Measurements from ENCODE around the gene C2CD4B. TPM values are rescaled to one million over a fixed set of nuclear protein-coding genes. Genes with fewer than 3 reads are reported as not detected.

The C2CD4B gene
- total RNA-seq, 2 experiments from 2014 or later = 0.16 to 0.20 TPM

- H3K4me3 Mint-ChIP-seq = no peak overlapping the region
- ChIA-PET POLR2A (no interaction called here), CTCF (no interaction called here)
- Histone ChIP-seq H3K4me1 (ENCODE audit: insufficient read depth, low read length) (no peaks in the 10 kb centered on the region), H3K36me3 (ENCODE audit: insufficient read depth, low read length) (no peaks in the 10 kb centered on the region), H3K4me3 (ENCODE audit: low read length) (no peak overlapping the region), H3K27ac (ENCODE audit: low read depth in 1 of 2, low read length in 2 of 2) (no peak overlapping the region), H3K27me3 (ENCODE audit: control insufficient read depth in 1 of 2, insufficient read depth in 2 of 2, low read length in 2 of 2) (no peaks in the 10 kb centered on the region), H3K9me3 (ENCODE audit: control insufficient read depth in 1 of 2, insufficient read depth in 1 of 2, low read length in 2 of 2) (no peaks in the 10 kb centered on the region)
- H3K9me3 Mint-ChIP-seq = no peaks in the 10 kb centered on the region
- no peak for TF ChIP-seq CTCF (IDR thresholded peaks at IDR 0.05)
- ATAC-seq (ENCODE audit: poor library complexity) (no peak), DNase-seq (no peak)
- peaks cover 5% of the 10 kb centered on the region for H3K4me1 Mint-ChIP-seq (ENCODE audit: low read depth)
- intact Hi-C loops (cut with DNase I, micrococcal nuclease) = no loop called here
- no peak overlapping the region for H3K27ac Mint-ChIP-seq
- no peaks in the 10 kb centered on the region for H3K27me3 Mint-ChIP-seq
- no peaks in the 10 kb centered on the region for H3K36me3 Mint-ChIP-seq (ENCODE audit: low read depth)
These were observed 14.6 kb downstream of the C2CD4B start for GRCh38 chr15:62150445-62150844.

- Histone ChIP-seq H3K36me3 (ENCODE audit: insufficient read depth, low read length) (no peaks in the 10 kb centered on the region), H3K4me3 (ENCODE audit: low read length) (no peak overlapping the region), H3K27me3 (ENCODE audit: control insufficient read depth in 1 of 2, insufficient read depth in 2 of 2, low read length in 2 of 2) (no peaks in the 10 kb centered on the region), H3K4me1 (ENCODE audit: insufficient read depth, low read length) (no peaks in the 10 kb centered on the region), H3K9me3 (ENCODE audit: control insufficient read depth in 1 of 2, insufficient read depth in 1 of 2, low read length in 2 of 2) (no peaks in the 10 kb centered on the region), H3K27ac (ENCODE audit: low read depth in 1 of 2, low read length in 2 of 2) (no peak overlapping the region)
- no peak for ATAC-seq (ENCODE audit: poor library complexity)
- no peak for TF ChIP-seq CTCF (IDR thresholded peaks at IDR 0.05)
- H3K9me3 Mint-ChIP-seq = no peaks in the 10 kb centered on the region
- H3K4me3 Mint-ChIP-seq = no peak overlapping the region
- peaks cover 5% of the 10 kb centered on the region for H3K4me1 Mint-ChIP-seq (ENCODE audit: low read depth)
- H3K36me3 Mint-ChIP-seq (ENCODE audit: low read depth) = no peaks in the 10 kb centered on the region
- ChIA-PET POLR2A (no interaction called here), CTCF (no interaction called here)
- no peak for DNase-seq
- H3K27ac Mint-ChIP-seq = no peak overlapping the region
- intact Hi-C loops (cut with DNase I, micrococcal nuclease) = no loop called here
- H3K27me3 Mint-ChIP-seq = no peaks in the 10 kb centered on the region
These were observed 15.4 kb downstream of the C2CD4B start for GRCh38 chr15:62149729-62150128.

- no peaks in the 10 kb centered on the region for H3K36me3 Mint-ChIP-seq (ENCODE audit: low read depth)
- DNase-seq (no peak), ATAC-seq (ENCODE audit: poor library complexity) (no peak)
- no peaks in the 10 kb centered on the region for H3K9me3 ChIP-seq (ENCODE audit: control insufficient read depth in 1 of 2, insufficient read depth in 1 of 2, low read length in 2 of 2)
- H3K9me3 Mint-ChIP-seq = no peaks in the 10 kb centered on the region
- no peak overlapping the region for H3K27ac Mint-ChIP-seq
- H3K36me3 ChIP-seq (ENCODE audit: insufficient read depth, low read length) = no peaks in the 10 kb centered on the region
- no peak overlapping the region for H3K4me3 Mint-ChIP-seq
- TF ChIP-seq CTCF (IDR thresholded peaks at IDR 0.05) = no peak
- ChIA-PET CTCF (no interaction called here), POLR2A (no interaction called here)
- H3K4me1 ChIP-seq (ENCODE audit: insufficient read depth, low read length) = no peaks in the 10 kb centered on the region
- H3K27ac ChIP-seq (ENCODE audit: low read depth in 1 of 2, low read length in 2 of 2) = no peak overlapping the region
- no peaks in the 10 kb centered on the region for H3K27me3 ChIP-seq (ENCODE audit: control insufficient read depth in 1 of 2, insufficient read depth in 2 of 2, low read length in 2 of 2)
- no peaks in the 10 kb centered on the region for H3K27me3 Mint-ChIP-seq
- H3K4me1 Mint-ChIP-seq (ENCODE audit: low read depth) = peaks cover 5% of the 10 kb centered on the region
- intact Hi-C loops (cut with DNase I, micrococcal nuclease) = no loop called here
- no peak overlapping the region for H3K4me3 ChIP-seq (ENCODE audit: low read length)
These were observed 17.5 kb downstream of the C2CD4B start for GRCh38 chr15:62147551-62147950.
